Ishikawa (cell line): ENCODE measurements around the gene C17orf114.

Experiments used
- EGR1 ChIP-seq: IDR thresholded peaks from 2 replicates; pipeline ENCODE4 v1.6.1; 2012
- EP300 ChIP-seq: IDR thresholded peaks from 2 replicates; pipeline ENCODE4 v1.6.1; 2012; ENCODE audit warnings: borderline replicate concordance
- FOXM1 ChIP-seq: IDR thresholded peaks from 2 replicates; pipeline ENCODE4 v1.6.1; 2012; ENCODE audit warnings: low read depth, borderline replicate concordance
- MAX ChIP-seq: IDR thresholded peaks from 2 replicates; pipeline ENCODE4 v1.6.1; 2012
- NFIC ChIP-seq: IDR thresholded peaks from 2 replicates; pipeline ENCODE4 v1.6.1; 2012
- RAD21 ChIP-seq: IDR thresholded peaks from 2 replicates; pipeline ENCODE4 v1.6.1; 2012; ENCODE audit warnings: low read depth
- REST ChIP-seq: IDR thresholded peaks from 2 replicates; pipeline ENCODE4 v1.6.1; 2012; ENCODE audit warnings: low read depth, mild to moderate bottlenecking
- TAF1 ChIP-seq: IDR thresholded peaks from 2 replicates; pipeline ENCODE4 v1.6.1; 2012; ENCODE audit warnings: low read depth, mild to moderate bottlenecking
- TCF12 ChIP-seq: IDR thresholded peaks from 2 replicates; pipeline ENCODE4 v1.6.1; 2012; ENCODE audit warnings: low read depth
- YY1 ChIP-seq: IDR thresholded peaks from 2 replicates; pipeline ENCODE4 v1.6.1; 2012; ENCODE audit warnings: low read depth
- ZBTB7A ChIP-seq: IDR thresholded peaks from 2 replicates; pipeline ENCODE4 v1.6.1; 2012; ENCODE audit warnings: low read depth
- TF ChIP-seq, protein P1 (sequence below): IDR thresholded peaks from 2 replicates; pipeline ENCODE4 v1.6.1; 2012

DNA sequence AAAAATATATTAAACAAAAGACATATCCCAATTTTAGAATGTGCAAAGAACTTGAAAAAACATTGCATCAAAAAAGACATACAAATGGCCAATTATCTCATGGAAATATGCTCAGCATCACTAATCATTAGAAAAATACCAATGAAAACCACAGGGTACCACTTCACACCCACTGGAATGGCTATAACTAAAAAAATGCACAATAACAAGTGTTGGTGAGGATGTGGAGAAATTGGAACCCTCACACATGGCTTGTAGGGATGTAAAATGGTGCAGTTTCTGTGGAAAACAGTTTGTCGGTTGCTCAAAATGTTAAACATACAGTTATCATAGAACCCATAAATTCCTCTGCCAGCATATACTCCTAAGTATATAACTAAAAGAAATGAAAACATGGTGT is 7.0 kb downstream of the C17orf114 start:
- TF ChIP-seq MAX (no peak), YY1 (no peak), REST (no peak), FOXM1 (no peak), EP300 (no peak), TCF12 (no peak), EGR1 (no peak), ZBTB7A (no peak), RAD21 (no peak), TAF1 (no peak), NFIC (no peak)
- TF ChIP-seq, protein P1, sequence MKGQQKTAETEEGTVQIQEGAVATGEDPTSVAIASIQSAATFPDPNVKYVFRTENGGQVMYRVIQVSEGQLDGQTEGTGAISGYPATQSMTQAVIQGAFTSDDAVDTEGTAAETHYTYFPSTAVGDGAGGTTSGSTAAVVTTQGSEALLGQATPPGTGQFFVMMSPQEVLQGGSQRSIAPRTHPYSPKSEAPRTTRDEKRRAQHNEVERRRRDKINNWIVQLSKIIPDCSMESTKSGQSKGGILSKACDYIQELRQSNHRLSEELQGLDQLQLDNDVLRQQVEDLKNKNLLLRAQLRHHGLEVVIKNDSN = no peak
